22Rv1 (cell line): ENCODE measurements around the gene ABLIM2.

ENCODE experiments used
- H3K27ac ChIP-seq: fragments of 450-650 bp; 2 replicates; pipeline ENCODE4 v1.5.1; 2017
- ZFX ChIP-seq: fragments of 450-650 bp; IDR thresholded peaks from 2 replicates; pipeline ENCODE4 v1.6.1; 2017; ENCODE audit warnings: antibody characterized with exemption, borderline replicate concordance
- TF ChIP-seq, protein P1 (sequence below): fragments of 450-650 bp; IDR thresholded peaks from 2 replicates; pipeline ENCODE4 v1.5.1; 2017; ENCODE audit warnings: mild to moderate bottlenecking

Gene ABLIM2

DNA sequence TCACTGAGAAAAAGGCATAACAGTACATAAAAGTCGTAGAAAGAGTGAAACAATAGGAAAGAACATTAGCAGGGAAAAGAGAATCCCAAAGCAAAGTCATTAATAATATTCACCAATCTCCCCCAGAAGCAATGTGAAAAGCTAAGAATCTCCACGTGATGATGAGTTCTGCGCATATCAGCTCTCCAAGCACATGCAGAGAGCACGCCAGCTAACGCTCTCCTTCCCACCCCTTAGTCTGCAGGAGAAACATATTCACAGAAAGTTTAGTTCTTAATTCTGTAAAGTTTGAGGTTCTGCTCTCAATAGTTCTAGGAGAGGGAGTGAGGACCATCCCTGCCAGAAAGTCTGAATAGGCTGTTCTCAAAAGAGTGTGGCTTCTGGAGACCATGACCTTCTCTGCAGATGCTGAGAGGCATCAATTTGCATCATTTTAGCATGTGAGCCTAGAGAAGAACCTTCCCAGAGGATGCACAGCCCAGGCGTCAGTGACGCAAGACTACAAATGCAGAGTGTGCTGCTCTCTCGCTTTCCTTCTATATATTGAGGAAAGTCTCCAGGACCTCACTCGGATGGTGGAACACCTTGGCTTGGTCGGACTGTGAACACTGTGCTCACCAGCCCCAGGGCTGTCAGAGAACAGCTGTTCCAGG, 167.7 kb downstream of the ABLIM2 start:
- H3K27ac ChIP-seq, result no peak overlapping the region
- TF ChIP-seq, protein P1, sequence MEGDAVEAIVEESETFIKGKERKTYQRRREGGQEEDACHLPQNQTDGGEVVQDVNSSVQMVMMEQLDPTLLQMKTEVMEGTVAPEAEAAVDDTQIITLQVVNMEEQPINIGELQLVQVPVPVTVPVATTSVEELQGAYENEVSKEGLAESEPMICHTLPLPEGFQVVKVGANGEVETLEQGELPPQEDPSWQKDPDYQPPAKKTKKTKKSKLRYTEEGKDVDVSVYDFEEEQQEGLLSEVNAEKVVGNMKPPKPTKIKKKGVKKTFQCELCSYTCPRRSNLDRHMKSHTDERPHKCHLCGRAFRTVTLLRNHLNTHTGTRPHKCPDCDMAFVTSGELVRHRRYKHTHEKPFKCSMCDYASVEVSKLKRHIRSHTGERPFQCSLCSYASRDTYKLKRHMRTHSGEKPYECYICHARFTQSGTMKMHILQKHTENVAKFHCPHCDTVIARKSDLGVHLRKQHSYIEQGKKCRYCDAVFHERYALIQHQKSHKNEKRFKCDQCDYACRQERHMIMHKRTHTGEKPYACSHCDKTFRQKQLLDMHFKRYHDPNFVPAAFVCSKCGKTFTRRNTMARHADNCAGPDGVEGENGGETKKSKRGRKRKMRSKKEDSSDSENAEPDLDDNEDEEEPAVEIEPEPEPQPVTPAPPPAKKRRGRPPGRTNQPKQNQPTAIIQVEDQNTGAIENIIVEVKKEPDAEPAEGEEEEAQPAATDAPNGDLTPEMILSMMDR, result no peak
- no peak for TF ChIP-seq ZFX

DNA sequence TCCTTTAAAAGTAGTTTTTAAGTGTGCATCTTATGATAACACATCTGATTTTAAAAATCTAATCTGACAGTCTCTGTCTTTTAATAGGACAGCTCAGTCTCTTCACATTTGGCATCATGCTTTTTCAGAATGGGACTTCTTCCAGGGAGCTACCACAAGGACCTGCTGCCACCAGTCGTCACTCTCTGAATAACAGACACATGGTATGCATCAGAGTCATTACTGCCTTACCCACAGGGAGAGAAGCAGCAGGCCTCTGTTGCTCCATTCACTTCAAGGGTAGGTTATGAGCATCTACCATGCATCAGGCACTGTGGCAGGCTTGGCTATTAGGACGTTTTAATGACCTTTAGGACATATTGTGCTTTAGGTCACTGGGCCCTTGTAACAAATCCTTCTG, 169.0 kb downstream of the ABLIM2 start:
- TF ChIP-seq, protein P1, result no peak
- no peak for TF ChIP-seq ZFX
- no peak overlapping the region for H3K27ac ChIP-seq

DNA sequence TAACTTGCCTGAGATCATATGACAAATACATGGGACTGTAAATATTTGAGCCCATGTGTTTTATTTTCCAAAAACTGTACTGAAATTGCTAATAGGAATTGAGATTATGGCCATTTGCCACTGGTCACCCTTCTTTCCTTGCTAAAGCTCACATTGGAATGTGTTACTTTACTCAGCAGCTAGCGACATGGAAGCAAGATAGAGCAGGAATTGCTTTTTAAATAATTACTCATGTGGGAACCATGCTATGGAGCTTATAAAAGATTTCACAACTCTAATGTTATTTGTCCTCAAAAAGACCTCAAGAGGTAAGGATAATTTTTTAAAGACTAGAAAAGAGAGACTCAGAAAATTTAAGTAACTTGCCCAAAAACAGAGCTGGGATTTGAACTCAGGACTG, 170.2 kb downstream of the ABLIM2 start:
- TF ChIP-seq, protein P1, result no peak
- TF ChIP-seq ZFX, result no peak
- no peak overlapping the region for H3K27ac ChIP-seq

DNA sequence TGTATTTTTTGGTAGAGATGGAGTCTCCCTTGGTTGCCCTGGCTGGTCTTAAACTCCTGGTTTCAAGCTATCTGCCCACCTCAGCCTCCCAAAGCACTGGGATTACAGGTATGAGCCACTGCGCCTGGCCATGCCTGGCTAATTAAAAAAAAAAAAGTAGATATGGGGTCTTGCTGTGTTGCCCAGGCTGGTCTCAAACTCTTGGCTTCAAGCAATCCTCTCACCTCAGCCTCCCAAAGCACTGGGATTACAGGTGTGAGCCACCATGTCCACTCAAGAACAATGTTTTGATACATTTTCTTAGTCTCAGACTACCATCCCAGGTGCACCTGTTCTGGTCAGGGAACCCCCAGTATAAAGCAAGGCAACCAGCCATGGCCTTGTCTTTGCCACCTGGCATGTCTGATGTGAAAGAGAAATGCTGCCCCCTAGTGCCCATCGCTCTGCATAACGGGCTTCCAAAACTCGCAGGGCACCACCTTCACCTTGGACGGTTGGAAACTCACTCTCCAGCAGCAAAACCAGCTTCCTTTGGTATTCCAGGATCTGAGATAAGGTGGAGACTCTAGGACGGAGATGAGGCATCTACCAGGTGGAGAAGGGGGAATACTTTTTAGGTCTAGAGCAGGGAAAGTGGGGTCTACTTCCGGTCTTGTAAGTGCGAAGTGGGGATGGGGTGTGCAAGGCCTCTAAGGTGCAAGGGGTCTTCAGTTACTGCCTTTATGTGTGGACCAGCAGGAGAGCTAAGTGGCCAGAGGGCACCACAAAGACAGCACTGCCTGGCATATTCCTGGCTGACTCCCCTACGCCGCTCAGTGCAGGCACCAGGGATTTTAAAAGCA, 171.2 kb downstream of the ABLIM2 start:
- TF ChIP-seq ZFX, result no peak
- TF ChIP-seq, protein P1, result peak; percentile 85
- no peak overlapping the region for H3K27ac ChIP-seq

DNA sequence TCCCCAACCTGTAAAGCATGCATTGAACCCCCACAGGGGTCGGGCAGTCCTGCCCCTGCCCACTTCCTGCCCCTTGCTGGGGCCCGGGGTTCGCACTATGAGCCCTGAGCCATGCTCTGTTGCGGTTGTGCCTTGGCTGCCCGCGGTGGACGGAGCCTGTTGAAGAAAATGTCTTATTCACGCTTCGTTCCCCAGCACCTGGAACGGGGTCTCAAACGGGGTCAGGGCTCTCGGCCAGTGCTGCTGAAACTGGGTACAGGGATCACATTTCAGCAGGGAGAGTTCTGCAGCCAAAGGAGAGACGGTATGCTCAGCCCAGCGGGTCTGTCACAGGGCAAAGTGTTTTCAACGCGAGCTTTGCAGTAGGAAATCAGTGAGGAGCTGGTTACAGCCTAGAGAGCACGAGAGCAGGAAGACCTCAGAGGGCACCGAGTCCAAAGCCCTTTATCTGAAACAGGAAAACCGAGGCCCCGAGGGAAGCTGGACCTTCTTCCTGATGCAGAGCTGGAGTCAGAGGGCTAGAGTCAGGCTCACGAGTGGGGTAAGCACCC, 172.6 kb downstream of the ABLIM2 start:
- no peak overlapping the region for H3K27ac ChIP-seq
- TF ChIP-seq ZFX, result no peak
- TF ChIP-seq, protein P1, result no peak

DNA sequence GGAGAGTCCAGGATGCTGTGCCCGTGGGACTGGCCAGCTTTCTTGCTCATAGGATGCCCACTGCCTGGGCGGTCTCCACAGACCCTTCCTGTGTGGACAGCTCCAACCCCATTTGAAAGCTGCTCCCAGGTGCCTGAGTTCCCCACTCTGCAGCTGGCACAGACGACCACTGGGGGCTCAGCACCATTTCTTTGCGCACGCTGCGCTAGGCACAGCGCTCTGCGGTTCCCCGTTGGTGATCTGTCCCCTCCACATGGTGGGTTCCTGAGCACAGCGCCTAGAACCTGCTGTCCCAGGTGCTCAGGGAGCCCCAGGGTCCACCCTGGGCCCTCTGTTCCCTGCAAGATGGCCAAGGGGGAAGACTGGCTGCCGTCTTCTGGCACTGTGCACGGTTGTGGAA, 173.5 kb downstream of the ABLIM2 start:
- TF ChIP-seq ZFX, result no peak
- TF ChIP-seq, protein P1, result no peak

More for the DNA sequence above, 173.5 kb downstream of the ABLIM2 start:
- H3K27ac ChIP-seq, result no peak overlapping the region
